ENCODE measurements around the gene CNGB1.
"Not testable (repeated sequence)": the region's sequence is repeated elsewhere in the genome, so short reads cannot be mapped to it uniquely, and the experiment has no call there.

CNGB1 gene

GRCh38 chr16:57882206-57882605 is 88.7 kb downstream of the CNGB1 start:
- no peak for DNase-seq

GRCh38 chr16:57878586-57878985 is 92.3 kb downstream of the CNGB1 start:
- no peak for DNase-seq

GRCh38 chr16:57876210-57876609 is 94.7 kb downstream of the CNGB1 start:
- no peak for DNase-seq

- no peak for DNase-seq
Measured at GRCh38 chr16:57875347-57875746, 95.6 kb downstream of the CNGB1 start.

- DNase-seq, result no peak
Measured at GRCh38 chr16:57873218-57873617, 97.7 kb downstream of the CNGB1 start.

- not testable (repeated sequence) for DNase-seq
Measured at GRCh38 chr16:57872764-57873163, 98.2 kb downstream of the CNGB1 start.

- DNase-seq, result peak; percentile 82
Measured at GRCh38 chr16:57871456-57871855, 99.5 kb downstream of the CNGB1 start.

GRCh38 chr16:57870753-57871454 is 100.0 kb downstream of the CNGB1 start:
- DNase-seq, result no peak

GRCh38 chr16:57868913-57869520 is 101.9 kb downstream of the CNGB1 start:
- DNase-seq, result no peak

- DNase-seq, result peak; percentile 32
Measured at GRCh38 chr16:57867000-57867561, 103.8 kb downstream of the CNGB1 start.

GRCh38 chr16:57866529-57866918 is 104.4 kb downstream of the CNGB1 start:
- DNase-seq, result no peak

GRCh38 chr16:57865746-57866528 is 105.0 kb downstream of the CNGB1 start:
- no peak for DNase-seq

- peak; percentile 81 for DNase-seq
Measured at GRCh38 chr16:57863434-57864160, 107.3 kb downstream of the CNGB1 start.

GRCh38 chr16:57862698-57863433 is 108.1 kb downstream of the CNGB1 start:
- DNase-seq, result no peak

GRCh38 chr16:57859331-57859730 is 111.6 kb downstream of the CNGB1 start:
- peak; percentile 63 for DNase-seq

- DNase-seq, result no peak
Measured at GRCh38 chr16:57858635-57859034, 112.3 kb downstream of the CNGB1 start.

GRCh38 chr16:57857991-57858390 is 112.9 kb downstream of the CNGB1 start:
- not testable (repeated sequence) for DNase-seq

GRCh38 chr16:57855188-57855587 is 115.7 kb downstream of the CNGB1 start:
- no peak for DNase-seq

GRCh38 chr16:57852189-57852588 is 118.7 kb downstream of the CNGB1 start:
- DNase-seq, result no peak

- no peak for DNase-seq
Measured at GRCh38 chr16:57848181-57848580, 122.7 kb downstream of the CNGB1 start.

- DNase-seq, result not testable (repeated sequence)
Measured at GRCh38 chr16:57846931-57847330, 124.0 kb downstream of the CNGB1 start.

- DNase-seq, result no peak
Measured at GRCh38 chr16:57846078-57846697, 124.7 kb downstream of the CNGB1 start.

Data from EL (cell line).